ENCODE results near the gene MEIS2. TPM values are rescaled to one million over a fixed set of nuclear protein-coding genes. Genes with fewer than 3 reads are reported as not detected.

The MEIS2 gene
- total and polyA plus RNA-seq, 2 donors (not counting 3 experiments of a cell fraction or from before 2014, with no cell fraction given), result 22.5 to 26.2 TPM

GRCh38 chr15:37142371-37142770, 42.0 kb upstream of the MEIS2 start:
- H3K79me2 ChIP-seq (ENCODE audit: control insufficient read depth, insufficient read depth, low read length), result no peaks in the 10 kb centered on the region
- POLR2A ChIA-PET, result no interaction called here
- FAIRE-seq, result no peak
- no peak for DNase-seq (ENCODE audit: low read depth, low spot score)
- H3K9me3 ChIP-seq (replicated peaks; ENCODE audit: control insufficient read depth, insufficient read depth, low read length), result no peaks in the 10 kb centered on the region
- no peaks in the 10 kb centered on the region for H3K36me3 ChIP-seq (ENCODE audit: control insufficient read depth in 2 of 2, extremely low read depth in 1 of 2, insufficient read depth in 2 of 2, low read length in 2 of 2)
- H4K20me1 ChIP-seq (replicated peaks; ENCODE audit: control insufficient read depth, extremely low read depth, insufficient read depth, low read length), result no peaks in the 10 kb centered on the region
- intact Hi-C loops (cut with micrococcal nuclease) (no loop called here), dilution Hi-C loops (cut with MboI; ENCODE audit: extremely low pct_ligation_motif_present, low sequenced_read_pairs) (no loop called here)
- H3K9ac ChIP-seq (replicated peaks; ENCODE audit: extremely low read depth, insufficient read depth, low read length), result no peak overlapping the region
- CTCF ChIA-PET, result interaction anchor here (0.8 kb wide), 1 partner anchor 272 kb away, joined by 3 read pairs; no protein-coding TSS in a partner anchor
- H3K27ac ChIP-seq (ENCODE audit: insufficient read depth, low read depth, low read length), result no peak overlapping the region
- H3K4me2 ChIP-seq (ENCODE audit: insufficient read depth, low read length), result no peak overlapping the region
- no peaks in the 10 kb centered on the region for H3K4me1 ChIP-seq (ENCODE audit: control insufficient read depth, extremely low read depth, insufficient read depth, low read length)
- H3K4me3 ChIP-seq (replicated peaks in 1 of 3; ENCODE audit: insufficient read depth in 1 of 3, low read depth in 1 of 3, low read length in 3 of 3), result no peak overlapping the region
- peaks cover 8 to 20% of the 10 kb centered on the region in 2 experiments for H3K27me3 ChIP-seq (ENCODE audit: control insufficient read depth in 2 of 2, insufficient read depth in 2 of 2, low read length in 2 of 2)
- no peak for TF ChIP-seq POLR2AphosphoS5 (IDR thresholded peaks at IDR 0.05; ENCODE audit: insufficient read depth, low read depth, low read length)
- H2AFZ ChIP-seq (ENCODE audit: low read depth, low read length), result no peak overlapping the region
- no peaks in the 10 kb centered on the region for H3K9me1 ChIP-seq (replicated peaks; ENCODE audit: control insufficient read depth, extremely low read depth, insufficient read depth, low read length)
- no TSS peak for BruUV-seq (replicated peaks)

GRCh38 chr15:37140531-37141058, 40.2 kb upstream of the MEIS2 start:
- DNase-seq (ENCODE audit: low read depth, low spot score) (no peak), FAIRE-seq (no peak)
- no peaks in the 10 kb centered on the region for H4K20me1 ChIP-seq (replicated peaks; ENCODE audit: control insufficient read depth, extremely low read depth, insufficient read depth, low read length)
- POLR2A ChIA-PET, result interaction anchor here (0.6 kb wide), 1 partner anchor 1254 kb away, joined by 3 read pairs; no protein-coding TSS in a partner anchor
- H3K79me2 ChIP-seq (ENCODE audit: control insufficient read depth, insufficient read depth, low read length), result no peaks in the 10 kb centered on the region
- no peak for TF ChIP-seq GATA2 (IDR thresholded peaks at IDR 0.05; ENCODE audit: insufficient read depth, insufficient read length, low read depth, low read length)
- TF ChIP-seq, protein P1, sequence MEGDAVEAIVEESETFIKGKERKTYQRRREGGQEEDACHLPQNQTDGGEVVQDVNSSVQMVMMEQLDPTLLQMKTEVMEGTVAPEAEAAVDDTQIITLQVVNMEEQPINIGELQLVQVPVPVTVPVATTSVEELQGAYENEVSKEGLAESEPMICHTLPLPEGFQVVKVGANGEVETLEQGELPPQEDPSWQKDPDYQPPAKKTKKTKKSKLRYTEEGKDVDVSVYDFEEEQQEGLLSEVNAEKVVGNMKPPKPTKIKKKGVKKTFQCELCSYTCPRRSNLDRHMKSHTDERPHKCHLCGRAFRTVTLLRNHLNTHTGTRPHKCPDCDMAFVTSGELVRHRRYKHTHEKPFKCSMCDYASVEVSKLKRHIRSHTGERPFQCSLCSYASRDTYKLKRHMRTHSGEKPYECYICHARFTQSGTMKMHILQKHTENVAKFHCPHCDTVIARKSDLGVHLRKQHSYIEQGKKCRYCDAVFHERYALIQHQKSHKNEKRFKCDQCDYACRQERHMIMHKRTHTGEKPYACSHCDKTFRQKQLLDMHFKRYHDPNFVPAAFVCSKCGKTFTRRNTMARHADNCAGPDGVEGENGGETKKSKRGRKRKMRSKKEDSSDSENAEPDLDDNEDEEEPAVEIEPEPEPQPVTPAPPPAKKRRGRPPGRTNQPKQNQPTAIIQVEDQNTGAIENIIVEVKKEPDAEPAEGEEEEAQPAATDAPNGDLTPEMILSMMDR (IDR thresholded peaks at IDR 0.05; ENCODE audit: extremely low read depth in 1 of 2, insufficient read depth in 1 of 2, low read depth in 1 of 2, low read length in 2 of 2), result no peak
- TF ChIP-seq EZH2 (IDR thresholded peaks at IDR 0.05; ENCODE audit: borderline replicate concordance, low read depth, low read length, severe bottlenecking), result no peak
- TF ChIP-seq JUN (IDR thresholded peaks at IDR 0.05; ENCODE audit: borderline replicate concordance, insufficient read depth, insufficient read length, low read depth), result no peak
- TF ChIP-seq MYC (IDR thresholded peaks at IDR 0.05; ENCODE audit: low read depth, low read length), result no peak
- no peak for TF ChIP-seq FOS (IDR thresholded peaks at IDR 0.05; ENCODE audit: borderline replicate concordance, insufficient read depth, low read length)
- no peak overlapping the region for H3K9ac ChIP-seq (replicated peaks; ENCODE audit: extremely low read depth, insufficient read depth, low read length)
- H3K4me3 ChIP-seq (replicated peaks in 1 of 3; ENCODE audit: insufficient read depth in 1 of 3, low read depth in 1 of 3, low read length in 3 of 3), result no peak overlapping the region
- H3K4me1 ChIP-seq (ENCODE audit: control insufficient read depth, extremely low read depth, insufficient read depth, low read length), result no peaks in the 10 kb centered on the region
- H3K9me3 ChIP-seq (replicated peaks; ENCODE audit: control insufficient read depth, insufficient read depth, low read length), result no peaks in the 10 kb centered on the region
- dilution Hi-C loops (cut with MboI; ENCODE audit: extremely low pct_ligation_motif_present, low sequenced_read_pairs) (no loop called here), intact Hi-C loops (cut with micrococcal nuclease) (no loop called here)
- no peak overlapping the region for H3K4me2 ChIP-seq (ENCODE audit: insufficient read depth, low read length)
- no peak overlapping the region for H2AFZ ChIP-seq (ENCODE audit: low read depth, low read length)
- no peak overlapping the region for H3K27ac ChIP-seq (ENCODE audit: insufficient read depth, low read depth, low read length)
- BruUV-seq (replicated peaks), result no TSS peak
- H3K27me3 ChIP-seq (ENCODE audit: control insufficient read depth in 2 of 2, insufficient read depth in 2 of 2, low read length in 2 of 2), result peaks cover 9 to 19% of the 10 kb centered on the region in 2 experiments
- CTCF ChIA-PET, result interaction anchor here (2.6 kb wide), 1 partner anchor 257 kb away, joined by 8 read pairs; no protein-coding TSS in a partner anchor
- no peaks in the 10 kb centered on the region for H3K36me3 ChIP-seq (ENCODE audit: control insufficient read depth in 2 of 2, extremely low read depth in 1 of 2, insufficient read depth in 2 of 2, low read length in 2 of 2)
- H3K9me1 ChIP-seq (replicated peaks; ENCODE audit: control insufficient read depth, extremely low read depth, insufficient read depth, low read length), result no peaks in the 10 kb centered on the region
